BJ (cell line): ENCODE measurements around the gene CTPS1. TPM values are rescaled to one million over a fixed set of nuclear protein-coding genes. Genes with fewer than 3 reads are reported as not detected.

Source experiments
- CTCF ChIA-PET: fragments of 350-600 bp; formaldehyde crosslinking; extraction: SDS; loops from one replicate; lab custom pipeline; 2021; ENCODE audit warnings: antibody characterized with exemption, inconsistent platforms; lab: Yijun Ruan, JAX
- POLR2A ChIA-PET: fragments of 300-600 bp; sonication (Branson Sonifier 250); formaldehyde crosslinking; extraction: SDS; loops from one replicate; lab custom pipeline; 2021; ENCODE audit warnings: antibody characterized with exemption; lab: Charles Lee
- DNase-seq: peaks from one replicate; pipeline ENCODE4 v3.0.0-alpha.2; 2011; ENCODE audit warnings: low read depth
- H3K27me3 ChIP-seq: 2 replicates; pipeline ENCODE4 v1.6.0; 2011; ENCODE audit warnings: low read length; ENCODE audit not compliant: control insufficient read depth, insufficient read depth
- H3K36me3 ChIP-seq: 2 replicates; pipeline ENCODE4 v1.5.1; 2011; ENCODE audit warnings: low read length; ENCODE audit not compliant: control insufficient read depth, insufficient read depth
- H3K4me3 ChIP-seq: 2 replicates; pipeline ENCODE4 v1.5.1; 2011; ENCODE audit warnings: low read depth, mild to moderate bottlenecking, control low read depth, low read length
- polyA plus RNA-seq: library from polyadenylated mRNA; depleted of rRNA; stranded (reverse); fragments of >200 nt; gene quantifications from 2 replicates; pipeline ENCODE4 v1.2.3, GENCODE V29; 2011
- TF ChIP-seq, protein P1 (sequence below): IDR thresholded peaks from 2 replicates; pipeline ENCODE4 v1.5.1; 2011; ENCODE audit warnings: low read depth, mild to moderate bottlenecking, control low read depth, inconsistent platforms, low read length, moderate library complexity; ENCODE audit not compliant: insufficient read depth

CTPS1 gene
- polyA plus RNA-seq, 1 experiment, result 45.1 TPM

GRCh38 chr1:41015897-41016470 lies 36.5 kb downstream of the CTPS1 start:
- Histone ChIP-seq H3K27me3 (no peaks in the 10 kb centered on the region), H3K4me3 (no peak overlapping the region), H3K36me3 (peaks cover 3% of the 10 kb centered on the region)
- TF ChIP-seq, protein P1, sequence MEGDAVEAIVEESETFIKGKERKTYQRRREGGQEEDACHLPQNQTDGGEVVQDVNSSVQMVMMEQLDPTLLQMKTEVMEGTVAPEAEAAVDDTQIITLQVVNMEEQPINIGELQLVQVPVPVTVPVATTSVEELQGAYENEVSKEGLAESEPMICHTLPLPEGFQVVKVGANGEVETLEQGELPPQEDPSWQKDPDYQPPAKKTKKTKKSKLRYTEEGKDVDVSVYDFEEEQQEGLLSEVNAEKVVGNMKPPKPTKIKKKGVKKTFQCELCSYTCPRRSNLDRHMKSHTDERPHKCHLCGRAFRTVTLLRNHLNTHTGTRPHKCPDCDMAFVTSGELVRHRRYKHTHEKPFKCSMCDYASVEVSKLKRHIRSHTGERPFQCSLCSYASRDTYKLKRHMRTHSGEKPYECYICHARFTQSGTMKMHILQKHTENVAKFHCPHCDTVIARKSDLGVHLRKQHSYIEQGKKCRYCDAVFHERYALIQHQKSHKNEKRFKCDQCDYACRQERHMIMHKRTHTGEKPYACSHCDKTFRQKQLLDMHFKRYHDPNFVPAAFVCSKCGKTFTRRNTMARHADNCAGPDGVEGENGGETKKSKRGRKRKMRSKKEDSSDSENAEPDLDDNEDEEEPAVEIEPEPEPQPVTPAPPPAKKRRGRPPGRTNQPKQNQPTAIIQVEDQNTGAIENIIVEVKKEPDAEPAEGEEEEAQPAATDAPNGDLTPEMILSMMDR, result no peak
- no peak for DNase-seq
- CTCF ChIA-PET, result interaction anchor here (1.6 to 2.1 kb wide), 3 partner anchors 9 to 64 kb away, joined by 4 to 11 read pairs (median 10); no protein-coding TSS in a partner anchor
- POLR2A ChIA-PET, result no interaction called here

DNA sequence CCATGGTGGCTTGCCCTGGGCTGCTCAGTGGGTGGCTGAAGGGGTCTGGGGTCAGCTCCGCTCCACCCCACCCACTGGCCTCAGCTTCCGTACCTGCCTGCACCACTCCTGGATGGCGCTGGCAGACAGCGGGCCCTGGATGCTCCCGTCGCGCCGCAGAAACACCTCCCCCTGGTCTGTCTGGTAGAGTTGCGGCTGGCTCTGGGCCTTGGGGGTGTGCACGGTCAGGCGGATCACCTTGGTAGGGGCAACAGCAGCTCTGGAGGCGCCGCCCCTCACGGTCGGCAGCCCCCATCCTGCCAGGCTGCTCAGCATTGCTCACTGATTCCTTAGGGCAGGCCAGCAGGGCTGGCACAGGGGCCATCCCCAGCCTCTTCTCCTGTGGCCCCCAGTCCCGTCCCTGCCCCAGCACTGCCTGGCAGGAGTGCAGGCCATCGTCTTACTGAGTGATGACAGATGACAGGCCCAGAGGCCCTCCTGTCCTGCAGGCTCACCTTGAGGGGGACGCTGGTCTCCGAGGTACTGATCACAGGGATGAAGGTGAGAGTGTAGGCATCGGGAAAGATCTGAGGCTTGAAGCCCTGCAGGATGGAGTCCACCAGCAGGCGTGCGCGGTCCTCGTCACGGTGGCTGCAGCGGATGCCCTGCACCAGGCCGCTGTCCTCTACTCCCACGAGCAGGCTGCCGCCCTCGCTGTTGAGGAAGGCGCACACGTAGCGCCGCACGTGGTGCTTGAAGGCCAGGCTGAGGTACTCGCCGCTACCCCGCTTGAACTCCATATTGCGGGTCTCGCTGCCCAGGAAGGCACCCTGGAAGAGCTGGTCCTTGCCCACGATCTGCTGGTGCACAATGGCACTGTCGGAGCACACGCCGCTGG lies 37.9 kb downstream of the CTPS1 start:
- Histone ChIP-seq H3K4me3 (no peak overlapping the region), H3K36me3 (peaks cover 3% of the 10 kb centered on the region), H3K27me3 (no peaks in the 10 kb centered on the region)
- no peak for DNase-seq
- POLR2A ChIA-PET, result no interaction called here
- CTCF ChIA-PET, result no interaction called here
- TF ChIP-seq, protein P1, result no peak

DNA sequence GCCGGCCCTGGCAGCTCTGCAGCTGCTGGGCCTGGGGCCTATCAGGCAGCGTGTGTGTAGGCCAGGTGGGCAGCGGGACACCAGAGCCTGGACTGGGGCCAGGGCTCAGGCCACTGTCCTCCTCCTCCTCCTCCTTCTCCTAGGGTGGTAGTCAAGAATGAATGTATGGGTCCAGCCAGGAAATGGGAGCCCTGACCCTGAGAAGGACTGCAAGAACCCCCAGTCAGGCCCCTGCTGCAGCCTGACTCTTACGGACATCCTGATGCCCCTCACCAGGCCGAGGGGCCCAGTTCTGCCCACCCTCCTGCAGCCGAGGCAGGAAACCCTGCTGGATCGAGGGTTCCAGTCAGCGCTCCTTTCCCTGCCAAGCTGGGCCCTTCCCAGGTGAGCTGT lies 38.5 kb downstream of the CTPS1 start:
- no peak overlapping the region for H3K4me3 ChIP-seq
- no peak for DNase-seq
- H3K36me3 ChIP-seq, result peaks cover 6% of the 10 kb centered on the region
- TF ChIP-seq, protein P1, result no peak
- no peaks in the 10 kb centered on the region for H3K27me3 ChIP-seq
- POLR2A ChIA-PET, result no interaction called here
- CTCF ChIA-PET, result no interaction called here

DNA sequence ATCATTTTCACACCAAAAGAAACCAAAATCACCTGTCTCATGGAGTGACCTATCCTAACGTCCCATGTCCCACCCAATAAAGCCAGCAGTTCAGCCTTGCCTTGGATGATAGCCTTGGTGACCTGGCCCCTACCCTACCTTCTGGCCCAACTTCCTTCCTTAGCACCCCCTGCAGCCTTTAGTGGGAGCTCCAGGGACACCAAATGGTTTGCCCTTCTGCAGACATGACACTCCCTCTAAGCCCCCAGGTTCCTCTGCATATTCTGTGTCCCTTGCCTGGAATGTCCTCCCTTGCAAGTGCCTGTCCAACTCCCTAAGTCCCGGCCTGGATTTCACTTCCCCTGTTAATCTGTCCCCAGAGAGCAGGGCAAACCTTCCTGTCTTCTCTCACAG lies 39.9 kb downstream of the CTPS1 start:
- H3K27me3 ChIP-seq, result no peaks in the 10 kb centered on the region
- ChIA-PET CTCF (no interaction called here), POLR2A (no interaction called here)
- H3K4me3 ChIP-seq, result no peak overlapping the region
- no peak for DNase-seq
- TF ChIP-seq, protein P1, result no peak
- H3K36me3 ChIP-seq, result peaks cover 6% of the 10 kb centered on the region

- no peak for DNase-seq
- Histone ChIP-seq H3K4me3 (no peak overlapping the region), H3K27me3 (no peaks in the 10 kb centered on the region), H3K36me3 (peaks cover 6% of the 10 kb centered on the region)
- TF ChIP-seq, protein P1, result no peak
- CTCF ChIA-PET, result interaction anchor here (0.7 to 2.2 kb wide), 2 partner anchors 88 to 103 kb away, joined by 3 to 5 read pairs; no protein-coding TSS in a partner anchor
- POLR2A ChIA-PET, result no interaction called here
Observed at GRCh38 chr1:41020109-41020576, 40.6 kb downstream of the CTPS1 start.
